Measurements from ENCODE around the gene ZNF766.
"Not testable (repeated sequence)": the region's sequence is repeated elsewhere in the genome, so short reads cannot be mapped to it uniquely, and the experiment has no call there.

ZNF766 gene

DNA sequence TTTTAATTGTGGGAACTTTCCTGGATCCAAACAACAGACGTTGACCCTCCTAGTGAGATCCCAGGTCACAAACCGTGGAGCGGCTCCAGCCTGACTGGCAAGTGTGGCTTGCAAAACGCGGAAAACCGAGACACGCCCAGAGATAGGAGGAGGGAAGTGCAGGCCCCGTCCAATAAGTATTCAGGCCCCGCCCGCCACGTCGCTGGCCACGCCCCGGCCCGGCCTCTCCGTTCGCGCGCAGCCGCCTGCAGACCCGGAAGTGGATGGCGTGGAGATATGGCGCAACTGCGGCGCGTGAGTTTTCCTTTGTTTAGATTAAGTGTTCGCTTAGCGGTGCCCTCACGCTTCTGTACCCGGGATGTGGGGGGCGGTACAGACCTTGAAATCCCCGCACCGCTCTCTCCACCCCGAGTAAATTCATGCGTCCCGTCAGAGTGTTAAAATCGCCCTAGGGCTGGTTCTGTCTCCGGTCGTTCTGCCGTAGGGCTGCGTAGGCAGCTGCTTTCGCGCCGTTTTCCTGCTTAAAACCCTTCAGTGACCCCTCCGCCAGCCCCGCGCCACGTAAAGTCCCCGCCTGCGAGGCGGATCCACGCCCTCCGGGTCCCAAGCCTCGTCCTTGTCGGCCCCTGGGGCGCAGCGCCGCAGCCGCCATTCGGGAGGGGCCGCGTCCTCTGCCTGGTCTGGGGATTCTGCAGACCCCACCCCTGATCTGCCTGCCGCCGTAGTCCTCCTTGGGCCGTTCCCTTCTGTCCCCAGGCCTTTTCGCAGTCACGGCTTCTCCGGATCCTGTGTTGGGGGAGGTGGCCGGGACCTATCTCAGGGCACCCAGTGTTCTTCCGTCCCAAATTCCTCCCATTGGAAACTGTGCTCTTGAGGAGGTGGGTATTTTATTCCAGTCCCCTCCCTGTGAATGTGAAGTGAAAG lies at the start of gene ZNF766:
Gene ZNF766 (plus strand): TSS at position 250 of the 924 bp plus-strand sequence. CDS start 27 bp downstream, at position 277.
- DNase-seq: peak; percentile 90 to 96 (median 94)

DNA sequence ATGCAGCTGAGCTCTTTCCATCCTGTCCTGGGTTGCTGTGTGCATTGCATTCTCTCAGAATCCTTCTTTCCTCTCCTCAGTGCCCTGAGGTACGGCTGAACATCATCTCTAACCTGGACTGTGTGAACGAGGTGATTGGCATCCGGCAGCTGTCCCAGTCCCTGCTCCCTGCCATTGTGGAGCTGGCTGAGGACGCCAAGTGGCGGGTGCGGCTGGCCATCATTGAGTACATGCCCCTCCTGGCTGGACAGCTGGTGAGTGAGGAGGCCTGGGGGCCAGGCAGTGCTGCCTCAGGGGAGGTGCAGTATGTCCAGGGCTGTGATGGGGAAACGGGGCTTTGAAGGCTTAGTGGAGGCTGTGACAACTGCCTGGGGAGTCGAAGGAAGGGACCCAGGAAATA lies 49.8 kb upstream of the ZNF766 start:
- DNase-seq: no peak

DNA sequence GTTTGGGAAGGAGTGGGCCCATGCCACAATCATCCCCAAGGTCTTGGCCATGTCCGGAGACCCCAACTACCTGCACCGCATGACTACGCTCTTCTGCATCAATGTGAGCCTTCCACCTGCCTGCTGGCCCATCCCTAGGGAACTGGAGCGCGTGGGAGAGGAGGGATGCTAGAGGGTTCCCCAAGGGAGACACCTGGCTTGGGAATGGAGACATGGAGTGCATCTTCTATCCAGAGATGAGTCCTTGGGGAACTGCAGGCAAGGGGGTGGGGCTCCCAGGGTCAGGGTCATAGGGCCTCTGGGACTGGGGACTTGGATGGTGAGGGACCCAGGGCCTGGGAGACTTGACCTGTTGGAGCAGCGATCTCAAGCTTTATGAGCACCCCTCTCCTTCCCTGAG lies 48.4 kb upstream of the ZNF766 start:
- no peak for DNase-seq

DNA sequence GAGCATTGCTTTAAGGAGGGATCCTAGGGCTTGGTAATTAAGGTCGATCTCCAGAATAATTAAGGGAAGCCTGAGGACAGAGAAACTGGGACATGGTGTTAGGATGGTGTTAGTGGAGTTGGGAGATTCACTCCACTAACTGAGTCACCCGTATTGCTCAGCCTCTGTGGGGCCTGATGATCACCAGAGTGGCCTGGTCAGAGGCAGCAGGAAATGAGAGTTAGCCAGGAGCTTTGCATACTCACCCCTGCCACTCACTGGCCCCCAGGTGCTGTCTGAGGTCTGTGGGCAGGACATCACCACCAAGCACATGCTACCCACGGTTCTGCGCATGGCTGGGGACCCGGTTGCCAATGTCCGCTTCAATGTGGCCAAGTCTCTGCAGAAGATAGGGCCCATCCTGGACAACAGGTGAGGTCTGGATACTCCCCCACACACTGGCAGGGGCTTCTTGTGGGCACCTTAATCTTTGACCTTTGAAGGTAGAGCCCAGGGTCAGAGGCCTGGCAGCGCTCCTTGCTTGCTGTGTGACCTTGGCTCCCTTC lies 47.5 kb upstream of the ZNF766 start:
- DNase-seq: no peak

DNA sequence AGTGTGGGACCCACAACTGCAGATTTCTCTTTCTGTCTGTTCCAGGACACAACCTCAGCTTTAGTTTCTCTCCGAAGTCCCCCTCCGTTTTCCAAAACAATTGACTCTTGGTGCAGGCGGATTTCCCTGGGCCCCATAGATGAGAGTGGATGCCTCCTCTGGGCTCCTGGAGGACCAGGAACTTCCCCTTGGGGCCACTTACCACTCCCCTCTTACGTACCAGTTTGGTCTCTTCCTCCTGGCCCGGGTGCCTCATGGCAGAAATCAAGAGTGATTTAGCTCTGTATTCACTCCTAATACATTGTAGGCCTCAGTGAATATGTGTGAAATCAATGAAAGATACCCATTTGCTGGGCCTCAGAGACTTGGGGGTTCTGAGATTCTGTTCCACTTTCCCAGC lies 45.2 kb upstream of the ZNF766 start:
- DNase-seq: no peak

DNA sequence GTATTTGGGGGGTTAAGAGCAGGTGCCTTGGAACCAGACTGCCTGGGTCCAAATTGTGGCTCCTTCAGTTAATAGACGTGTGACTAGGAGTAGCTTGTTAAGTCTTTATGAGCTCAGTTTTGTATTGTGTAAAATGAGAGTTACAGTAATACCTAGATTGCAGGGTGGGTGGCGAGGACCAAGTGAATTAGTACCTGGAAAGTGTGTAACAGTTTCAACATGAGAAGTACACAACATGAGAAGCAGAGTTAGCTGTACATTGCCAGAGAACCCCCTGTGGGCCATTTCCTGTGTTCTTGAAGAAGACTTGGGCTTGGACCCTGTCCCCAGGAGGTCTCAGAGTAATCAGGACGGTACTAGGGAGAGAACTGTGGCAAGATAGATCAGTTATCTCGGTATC lies 42.7 kb upstream of the ZNF766 start:
- no peak for DNase-seq

DNA sequence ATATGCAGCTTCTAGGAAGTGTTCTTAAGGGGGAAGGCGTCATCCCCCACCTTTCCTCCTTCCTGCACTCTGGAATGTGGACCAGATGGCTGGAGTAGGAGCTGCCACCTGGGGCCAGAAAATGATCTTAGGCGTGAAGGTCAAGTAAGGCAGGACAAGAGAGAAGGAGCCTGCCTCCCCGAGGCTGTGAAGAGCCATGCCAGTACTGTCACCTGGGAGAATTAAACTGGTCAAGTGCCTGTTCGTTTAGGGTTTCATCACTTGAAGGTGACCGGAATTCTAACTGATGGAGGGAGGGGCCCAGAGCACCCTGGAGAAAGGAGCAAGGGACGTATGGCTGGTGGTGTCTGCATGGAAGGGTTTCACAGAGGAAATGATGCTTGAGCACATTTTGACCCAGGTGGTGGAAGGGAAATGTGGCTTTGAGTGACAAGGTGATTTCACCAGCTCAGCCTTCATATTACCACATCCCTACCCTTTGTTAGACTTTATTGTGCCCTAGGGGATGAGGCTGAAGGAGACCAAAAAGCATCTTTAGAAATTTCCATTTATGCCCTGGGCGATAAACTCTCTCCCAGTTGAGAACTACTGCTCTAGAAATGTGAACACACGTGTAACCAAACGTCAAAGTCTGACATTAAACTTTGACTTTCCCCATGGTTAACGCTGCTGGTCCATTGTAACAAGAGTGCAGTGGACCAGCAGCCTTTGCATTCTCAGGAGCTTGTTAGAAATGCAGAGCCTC lies 42.0 kb upstream of the ZNF766 start:
- DNase-seq: no peak

DNA sequence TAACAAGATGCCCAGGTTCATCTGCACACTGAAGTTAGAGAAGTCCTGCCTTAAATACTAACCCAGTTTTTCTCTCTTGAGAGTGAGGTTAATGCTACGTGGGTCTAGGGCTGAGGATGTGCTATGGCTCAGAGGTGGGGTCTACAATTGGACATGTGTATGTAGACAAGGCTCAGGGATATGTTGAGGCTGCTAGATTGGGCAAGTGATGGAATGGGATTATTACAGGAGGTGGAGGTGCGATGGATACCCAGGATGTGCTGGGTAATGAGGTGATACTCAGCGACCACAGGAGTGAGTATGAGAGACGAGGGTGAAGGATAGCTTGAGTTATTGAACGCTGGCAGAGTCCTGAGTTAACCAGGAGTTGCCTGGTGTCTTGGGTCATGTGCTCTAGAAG lies 41.4 kb upstream of the ZNF766 start:
- DNase-seq: no peak

DNA sequence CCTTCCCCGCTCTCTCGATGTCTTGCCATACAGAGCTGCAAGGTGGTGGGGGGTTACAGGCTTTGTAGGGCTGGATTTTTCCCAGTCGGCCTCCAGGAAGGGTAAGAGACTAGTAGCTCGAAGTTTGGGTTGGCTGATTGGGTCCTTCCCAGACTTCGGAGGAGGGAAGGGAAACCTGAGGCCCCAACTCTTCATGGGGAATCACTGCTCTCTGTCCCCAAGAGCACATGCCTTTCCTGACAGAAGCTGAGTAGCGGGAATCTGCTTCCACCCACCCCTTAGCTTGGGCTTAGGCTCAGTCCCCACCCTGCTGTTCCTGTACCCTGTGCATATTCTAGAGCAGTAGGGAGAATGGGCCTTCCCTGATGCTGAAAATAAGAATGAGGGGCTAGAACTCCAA lies 39.9 kb upstream of the ZNF766 start:
- DNase-seq: no peak

DNA sequence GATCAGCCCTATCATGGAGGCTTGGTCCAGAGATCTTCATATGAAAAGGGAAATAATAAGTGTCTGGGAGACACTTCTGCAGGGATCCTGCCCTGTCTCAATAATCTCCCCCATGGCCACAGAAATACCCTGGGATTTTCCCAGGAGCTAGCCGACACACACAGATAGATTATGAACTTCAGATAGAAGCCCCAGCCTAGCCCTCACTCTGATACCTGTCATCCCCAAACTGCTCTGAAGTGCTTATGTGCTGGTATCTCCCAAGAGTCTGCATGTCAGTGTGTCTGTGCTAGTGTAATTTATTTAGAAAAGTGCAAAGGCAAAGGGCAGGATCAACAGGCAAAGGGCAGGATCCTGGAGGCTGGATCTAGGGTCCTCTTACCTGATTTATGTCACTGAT lies 38.7 kb upstream of the ZNF766 start:
- DNase-seq: no peak

DNA sequence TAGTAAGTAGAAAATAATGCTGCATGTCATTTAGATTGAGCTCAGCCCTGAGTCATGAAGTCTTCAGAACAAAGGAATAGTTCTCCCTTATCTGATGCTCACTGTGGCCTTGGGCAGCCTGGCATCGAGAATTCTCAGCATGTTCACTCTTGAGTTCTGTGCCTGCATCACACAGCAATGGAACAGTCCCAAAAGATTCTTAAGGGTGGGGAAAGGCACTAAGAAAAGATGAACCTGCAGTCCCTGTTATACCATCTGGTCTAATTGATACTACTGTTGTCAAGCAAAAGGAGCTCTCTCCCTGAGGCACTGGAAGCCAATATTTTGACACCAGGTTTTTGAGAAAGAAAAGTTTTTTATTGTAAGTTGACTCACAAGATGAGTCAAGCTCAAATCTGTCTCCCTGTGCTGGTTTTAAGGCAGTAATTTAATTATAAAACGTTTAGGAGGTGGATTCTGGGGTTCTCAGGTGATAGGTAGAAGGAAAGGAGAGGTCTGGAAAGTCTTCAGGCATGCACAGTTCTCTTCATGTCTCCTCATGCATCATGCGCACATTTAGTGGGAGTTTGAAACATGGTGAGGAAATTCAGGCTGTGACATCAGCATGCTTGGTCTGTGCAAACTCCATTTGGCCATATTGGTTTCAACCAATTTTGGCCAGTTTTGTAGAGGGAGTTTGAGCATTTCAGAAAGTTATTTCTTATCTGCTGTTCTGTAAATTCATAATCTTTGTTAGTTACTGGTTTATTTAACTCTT lies 38.1 kb upstream of the ZNF766 start:
- no peak for DNase-seq

DNA sequence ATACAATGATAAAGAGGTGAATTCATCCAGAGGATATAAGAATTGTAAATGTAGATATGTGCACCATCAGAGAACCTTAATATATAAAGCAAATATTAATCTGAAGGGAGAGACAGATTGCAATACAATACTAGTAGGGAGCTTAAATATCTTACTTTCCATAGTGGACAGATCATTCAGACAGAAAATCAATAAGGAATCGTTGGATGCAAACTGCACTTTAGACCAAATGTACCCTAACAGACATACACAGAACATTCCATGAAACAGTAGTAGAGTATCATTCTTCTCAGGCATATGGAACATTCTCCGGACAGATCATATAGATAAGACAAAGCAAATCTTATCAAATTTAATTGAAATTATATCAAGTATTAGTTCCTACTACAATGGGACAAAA lies 35.0 kb upstream of the ZNF766 start:
- DNase-seq: no peak

DNA sequence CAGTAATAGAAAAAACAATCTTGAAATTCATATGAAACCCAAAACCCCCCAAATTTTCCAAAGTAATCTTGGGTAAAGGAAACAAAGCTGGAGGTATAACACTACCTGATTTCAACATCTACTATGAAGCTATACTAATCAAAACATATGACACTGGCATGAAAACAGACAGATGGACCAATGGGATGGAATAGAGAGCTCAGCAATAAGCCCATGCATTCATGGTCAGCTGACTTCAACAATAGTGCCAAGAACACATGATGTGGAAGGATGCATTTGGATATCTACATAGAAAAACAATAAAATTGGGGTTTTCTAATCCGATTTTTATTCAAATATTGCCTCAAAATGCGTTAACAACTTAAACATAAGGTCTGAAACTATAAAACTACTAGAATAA lies 32.2 kb upstream of the ZNF766 start:
- no peak for DNase-seq

DNA sequence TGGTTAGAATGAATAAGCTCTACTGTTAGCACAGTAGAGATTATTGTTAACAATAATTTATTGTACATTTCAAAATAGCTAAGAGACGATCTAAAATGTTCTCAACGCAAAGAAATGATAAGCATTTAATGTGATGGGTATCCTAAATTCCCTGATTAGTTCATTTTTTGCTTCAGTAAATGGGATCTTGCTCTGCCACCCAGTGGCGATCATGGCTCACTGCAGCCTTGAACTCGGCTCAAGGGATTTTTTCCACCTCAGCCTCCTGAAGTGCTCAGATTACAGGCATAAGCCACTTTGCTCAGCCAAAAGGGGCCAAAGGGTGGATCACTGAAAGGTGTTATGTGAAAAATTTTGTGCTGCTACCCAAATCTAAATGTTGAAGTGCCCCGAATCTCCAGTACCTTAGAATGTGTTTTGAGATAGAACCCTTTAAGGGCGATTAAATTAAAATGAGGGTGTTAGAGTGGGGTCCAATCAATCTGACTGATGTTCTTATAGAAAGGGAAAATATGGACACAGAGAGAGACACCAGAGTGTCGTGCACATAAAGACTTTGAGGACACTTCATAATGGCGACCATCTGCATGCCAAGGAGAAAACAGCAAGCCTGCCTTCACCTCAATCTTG lies 31.5 kb upstream of the ZNF766 start:
- peak; percentile 17 to 58 (median 34) for DNase-seq

DNA sequence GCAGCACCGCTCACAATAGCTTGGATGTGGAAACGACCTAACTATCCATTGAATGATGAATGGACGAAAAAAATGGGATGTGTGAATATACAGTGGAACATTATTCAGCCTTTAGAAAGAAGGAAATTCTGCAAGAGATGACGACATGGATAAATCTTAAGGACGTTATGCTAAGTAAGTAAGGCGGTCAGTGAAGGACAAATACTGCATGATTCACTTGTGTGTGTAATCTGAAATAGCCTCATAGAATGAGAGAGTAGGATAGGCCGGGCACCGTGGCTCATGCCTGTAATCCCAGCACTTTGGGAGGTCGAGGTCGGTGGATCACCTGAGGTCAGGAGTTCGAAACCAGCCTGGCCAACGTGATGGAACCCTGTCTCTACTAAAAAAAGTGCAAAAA lies 25.4 kb upstream of the ZNF766 start:
- DNase-seq: no peak

DNA sequence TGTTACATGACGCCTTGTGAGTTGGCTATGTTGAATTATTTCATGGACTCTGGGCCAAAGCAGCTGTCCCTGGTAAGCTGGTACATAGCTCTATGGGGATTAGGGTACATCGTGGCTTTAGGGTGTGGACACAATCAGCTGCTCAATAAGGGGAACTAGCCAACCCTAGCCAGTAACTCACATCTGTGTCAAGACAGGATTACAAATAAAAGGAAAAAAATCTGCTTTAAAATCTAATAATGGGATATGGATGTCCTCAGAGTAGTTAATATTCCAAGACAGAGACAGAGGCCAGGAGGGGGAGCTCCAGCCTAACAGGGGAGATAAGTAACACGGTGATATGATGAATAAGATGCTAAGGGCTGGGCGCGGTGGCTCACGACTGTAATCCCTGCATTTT lies 21.1 kb upstream of the ZNF766 start:
- peak; percentile 25 to 62 (median 48) for DNase-seq

DNA sequence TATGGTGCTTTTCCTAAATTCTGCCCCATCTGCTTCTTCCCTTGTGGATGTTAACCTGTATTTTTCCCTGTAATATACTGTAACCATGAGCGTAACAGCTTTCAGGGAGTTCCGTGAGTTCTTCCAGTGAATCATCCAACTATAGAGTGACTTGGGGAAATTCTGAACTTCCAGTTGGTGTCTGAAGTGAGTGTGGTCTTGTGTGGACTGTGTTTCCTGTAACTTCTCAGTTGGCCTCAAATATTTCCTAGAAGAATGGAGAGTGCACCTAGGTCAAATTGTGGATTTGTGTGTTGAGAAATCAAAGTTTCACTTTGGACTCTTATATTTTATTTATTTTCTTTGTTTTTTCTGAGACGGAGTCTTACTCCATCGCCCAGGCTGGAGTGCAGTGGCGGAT lies 11.0 kb upstream of the ZNF766 start:
- no peak for DNase-seq

DNA sequence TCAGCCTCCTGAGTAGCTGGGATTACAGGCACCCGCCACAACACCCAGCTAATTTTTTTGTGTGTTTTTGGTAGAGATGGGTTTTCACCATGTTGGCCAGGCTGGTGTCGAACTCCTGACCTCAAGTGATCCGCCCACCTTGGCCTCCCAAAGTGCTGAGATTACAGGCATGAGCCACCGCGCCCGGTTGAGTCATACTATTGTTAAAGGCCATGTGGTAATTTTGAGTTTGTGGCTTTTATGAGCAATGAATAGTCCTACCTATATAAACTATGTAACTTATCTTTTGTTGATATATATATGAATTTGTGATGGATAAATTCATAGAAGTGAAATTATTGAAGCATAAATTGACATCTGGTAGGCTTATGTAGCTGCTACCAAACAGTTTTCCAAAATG lies 3.8 kb upstream of the ZNF766 start:
- DNase-seq: not testable (repeated sequence)

DNA sequence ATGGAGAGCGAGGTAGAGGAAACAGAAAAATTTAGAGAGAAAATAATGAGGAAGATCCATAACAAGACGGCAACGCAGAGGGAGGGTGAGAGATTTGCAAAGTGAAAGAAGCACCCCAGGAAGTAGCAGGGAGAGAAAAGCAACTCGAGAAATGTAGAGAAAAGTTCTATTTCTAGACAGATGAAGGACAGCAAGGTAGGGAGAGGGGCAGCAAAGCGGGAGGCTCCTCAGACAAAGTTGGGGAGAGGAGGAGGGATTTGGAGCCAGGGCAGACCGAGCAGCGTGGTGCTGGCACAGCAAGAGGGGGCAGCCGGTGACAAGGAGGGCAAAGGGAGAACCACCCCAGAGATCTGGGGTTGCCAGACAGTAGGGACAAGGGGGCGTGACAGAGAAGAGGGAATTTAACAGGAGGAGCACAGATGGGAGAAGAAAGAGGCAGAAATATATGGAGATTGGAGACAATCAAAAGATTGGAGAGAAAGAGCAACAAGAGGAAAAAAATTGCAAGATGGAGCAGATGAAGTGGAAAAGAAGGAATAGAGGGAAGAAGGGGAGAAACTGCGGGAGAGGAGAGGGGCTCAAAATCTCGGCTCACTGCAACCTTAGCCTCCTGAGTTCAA lies 989 bp downstream of the ZNF766 start:
- DNase-seq: peak in 3 of 6 experiments; percentile 0 to 61 (median 21)

DNA sequence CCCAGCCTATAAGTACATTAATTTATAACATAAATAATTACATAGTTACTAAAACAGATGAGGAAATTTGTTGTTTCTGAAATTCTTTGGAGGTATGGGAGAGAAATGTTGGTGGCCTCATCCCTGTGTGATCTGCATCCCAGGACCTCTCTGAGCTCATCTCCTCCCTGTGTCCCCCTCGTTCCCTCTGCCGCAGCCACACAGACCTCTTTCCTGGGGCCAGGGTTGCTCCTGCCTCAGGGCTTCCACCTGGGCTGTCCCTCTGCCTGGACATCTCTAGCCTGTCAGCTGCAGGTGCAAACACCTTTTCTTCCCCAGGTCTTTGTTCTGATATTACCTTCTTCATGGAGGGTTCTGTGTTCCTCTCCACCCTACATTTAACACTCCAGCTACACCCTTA lies 3.9 kb downstream of the ZNF766 start:
- DNase-seq: no peak

DNA sequence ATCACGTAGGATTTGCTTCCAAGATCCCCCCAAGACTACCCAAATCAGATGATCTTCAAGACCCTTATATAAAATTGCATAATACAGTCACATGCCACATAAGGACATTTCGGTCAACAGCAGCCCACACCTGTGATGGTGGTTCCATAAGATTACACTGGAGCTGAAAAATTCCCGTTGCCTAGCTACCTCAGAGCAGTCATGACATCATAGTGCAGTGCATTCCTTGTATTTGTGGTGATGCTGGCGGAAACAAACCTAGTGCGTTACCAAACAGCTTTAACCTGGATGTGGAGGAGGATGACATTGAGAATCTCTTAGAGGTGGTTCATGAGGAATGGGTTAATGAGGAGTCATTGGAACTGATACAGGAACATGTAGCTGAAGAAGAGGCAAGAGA lies 4.8 kb downstream of the ZNF766 start:
- no peak for DNase-seq

DNA sequence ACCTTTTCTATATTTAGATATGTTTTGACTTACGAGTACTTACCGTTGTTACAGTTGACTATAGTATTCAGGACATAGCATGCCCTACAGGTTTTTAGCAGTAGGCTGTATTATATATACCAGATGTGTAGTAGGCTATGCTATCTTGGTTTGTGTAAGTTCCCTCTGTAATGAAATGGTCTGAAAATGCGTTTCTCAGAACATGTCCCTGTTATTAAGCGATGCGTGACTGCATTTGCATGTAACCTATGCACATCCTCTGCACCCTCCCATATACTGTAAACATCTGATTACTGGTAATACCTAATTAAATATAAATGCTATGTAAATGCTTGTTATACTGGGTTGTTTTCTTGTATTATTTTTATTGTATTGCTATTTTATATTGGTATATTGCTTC lies 6.6 kb downstream of the ZNF766 start:
- DNase-seq: no peak
